Kidney epithelial cell (primary cell): ENCODE measurements around the gene NSUN2. TPM values are rescaled to one million over a fixed set of nuclear protein-coding genes. Genes with fewer than 3 reads are reported as not detected.

Source experiments
- DNase-seq: peaks from one replicate; pipeline ENCODE4 v3.0.0-alpha.2; 2010; ENCODE audit warnings: low read depth
- H3K27me3 ChIP-seq: 2 replicates; pipeline ENCODE4 v1.6.0; 2011; ENCODE audit warnings: low read length; ENCODE audit not compliant: control insufficient read depth, insufficient read depth
- H3K36me3 ChIP-seq: 2 replicates; pipeline ENCODE4 v1.5.1; 2011; ENCODE audit warnings: low read length; ENCODE audit not compliant: control insufficient read depth, insufficient read depth
- H3K4me3 ChIP-seq: 2 replicates; pipeline ENCODE4 v1.5.1; 2011; ENCODE audit warnings: low read depth, mild to moderate bottlenecking, control low read depth, low read length
- CTCF ChIP-seq: IDR thresholded peaks from 2 replicates; pipeline ENCODE4 v1.5.1; 2011; ENCODE audit warnings: mild to moderate bottlenecking, moderate library complexity, low read length, control low read depth, inconsistent platforms; ENCODE audit not compliant: insufficient read depth, poor library complexity, severe bottlenecking
- total RNA-seq: library from RNA; depleted of rRNA; stranded (reverse); fragments of >200 nt; gene quantifications from 2 replicates; pipeline ENCODE4 v1.2.3, GENCODE V29; 2015

The NSUN2 gene
- total RNA-seq, 1 donor from 2014 or later = 62.8 TPM

- Histone ChIP-seq H3K36me3 (peaks cover 11% of the 10 kb centered on the region), H3K4me3 (no peak overlapping the region), H3K27me3 (no peaks in the 10 kb centered on the region)
- DNase-seq = no peak
- no peak for TF ChIP-seq CTCF
Observed at GRCh38 chr5:6607559-6607936, 25.3 kb downstream of the NSUN2 start.

GRCh38 chr5:6606884-6607558, 25.8 kb downstream of the NSUN2 start:
- no peak for DNase-seq
- TF ChIP-seq CTCF = no peak
- no peak overlapping the region for H3K4me3 ChIP-seq
- H3K36me3 ChIP-seq = peaks cover 11% of the 10 kb centered on the region
- no peaks in the 10 kb centered on the region for H3K27me3 ChIP-seq

GRCh38 chr5:6604946-6605345, 27.9 kb downstream of the NSUN2 start:
- peaks cover 11% of the 10 kb centered on the region for H3K36me3 ChIP-seq
- H3K27me3 ChIP-seq = no peaks in the 10 kb centered on the region
- H3K4me3 ChIP-seq = no peak overlapping the region
- no peak for DNase-seq
- TF ChIP-seq CTCF = no peak

GRCh38 chr5:6604341-6604740, 28.5 kb downstream of the NSUN2 start:
- no peak for TF ChIP-seq CTCF
- DNase-seq = no peak
- Histone ChIP-seq H3K36me3 (peaks cover 11% of the 10 kb centered on the region), H3K27me3 (no peaks in the 10 kb centered on the region), H3K4me3 (no peak overlapping the region)

GRCh38 chr5:6603643-6604042, 29.2 kb downstream of the NSUN2 start:
- DNase-seq = no peak
- no peaks in the 10 kb centered on the region for H3K27me3 ChIP-seq
- no peak for TF ChIP-seq CTCF

GRCh38 chr5:6602441-6602840, 30.4 kb downstream of the NSUN2 start:
- H3K36me3 ChIP-seq = peaks cover 9% of the 10 kb centered on the region
- no peaks in the 10 kb centered on the region for H3K27me3 ChIP-seq
- DNase-seq = no peak
- no peak for TF ChIP-seq CTCF
- no peak overlapping the region for H3K4me3 ChIP-seq

More at GRCh38 chr5:6603643-6604042, 29.2 kb downstream of the NSUN2 start:
- H3K36me3 ChIP-seq = peaks cover 11% of the 10 kb centered on the region
- no peak overlapping the region for H3K4me3 ChIP-seq
